A549 (cell line): ENCODE measurements around the gene FAM163A.

Source experiments
- BHLHE40 ChIP-seq: IDR thresholded peaks from 2 replicates; pipeline ENCODE4 v1.6.1; 2012; ENCODE audit warnings: low read depth, low read length, inconsistent platforms
- CEBPB ChIP-seq, 2 experiments: fragments of >200 bp in 1 of 2; sonication (Bioruptor Twin) in 1 of 2; formaldehyde crosslinking in 1 of 2; IDR thresholded peaks; 2 replicates each; pipeline ENCODE4 v1.6.1; 2012 to 2016
- CHD2 ChIP-seq: fragments of 150-350 bp; IDR thresholded peaks from 2 replicates; pipeline ENCODE4 v1.6.1; 2014; ENCODE audit warnings: low read length; ENCODE audit not compliant: partially characterized antibody
- HMGXB4 ChIP-seq: fragments of 250-450 bp; sonication (Bioruptor Pico); IDR thresholded peaks from 2 replicates; pipeline ENCODE4 v1.5.0; 2021; ENCODE audit warnings: mild to moderate bottlenecking, moderate library complexity, borderline replicate concordance
- JUNB ChIP-seq: fragments of >200 bp; sonication (Bioruptor Twin); formaldehyde crosslinking; IDR thresholded peaks from 2 replicates; pipeline ENCODE4 v1.6.1; 2016
- PHF8 ChIP-seq: fragments of 200-600 bp; sonication (generic); IDR thresholded peaks from 2 replicates; pipeline ENCODE4 v1.6.1; 2016; ENCODE audit warnings: low read depth, mild to moderate bottlenecking, antibody characterized with exemption, moderate library complexity, borderline replicate concordance
- POLR2A ChIP-seq: IDR thresholded peaks from 2 replicates; pipeline ENCODE4 v1.6.1; 2012; ENCODE audit warnings: mild to moderate bottlenecking, low read length
- RFX5 ChIP-seq: fragments of 450-650 bp; IDR thresholded peaks from 2 replicates; pipeline ENCODE4 v1.7.1; 2014; ENCODE audit warnings: antibody characterized with exemption, mild to moderate bottlenecking, moderate library complexity
- RNF2 ChIP-seq: fragments of 200-600 bp; sonication (generic); IDR thresholded peaks from 2 replicates; pipeline ENCODE4 v1.6.1; 2016; ENCODE audit warnings: low read depth, mild to moderate bottlenecking, antibody characterized with exemption, moderate library complexity, borderline replicate concordance
- ZFP36 ChIP-seq: fragments of 450-650 bp; IDR thresholded peaks from 2 replicates; pipeline ENCODE4 v1.6.1; 2014; ENCODE audit warnings: borderline replicate concordance; ENCODE audit not compliant: partially characterized antibody
- TF ChIP-seq, protein P1 (sequence below): fragments of >200 bp; sonication (Bioruptor Twin); formaldehyde crosslinking; IDR thresholded peaks from 3 replicates; pipeline ENCODE4 v1.5.1; 2016
- TF ChIP-seq, protein P2 (sequence below): fragments of 450-650 bp; IDR thresholded peaks from 2 replicates; pipeline ENCODE4 v1.6.1; 2014; ENCODE audit warnings: antibody characterized with exemption

DNA sequence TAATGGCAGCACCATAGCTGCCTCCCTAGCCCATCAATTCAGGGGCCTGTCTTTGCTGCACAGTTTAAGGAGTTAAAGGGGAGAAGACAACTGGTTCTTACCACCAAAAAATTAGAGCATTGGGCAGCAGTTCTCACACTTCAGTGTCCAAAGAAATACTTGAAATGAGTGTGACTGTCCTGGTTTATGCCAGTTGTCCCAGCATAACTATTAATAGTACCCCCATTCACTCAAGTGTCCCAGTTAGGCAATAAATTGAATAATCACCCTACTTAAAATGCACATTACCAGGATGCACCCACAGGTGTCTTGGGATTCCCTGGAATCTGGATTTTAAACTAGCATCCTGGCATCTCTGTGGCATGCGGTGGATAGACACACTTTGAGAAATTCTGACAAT lies 51.1 kb downstream of the FAM163A start:
- TF ChIP-seq CEBPB (IDR thresholded peaks at IDR 0.05) (no peak), CHD2 (no peak), RNF2 (no peak), JUNB (no peak), ZFP36 (no peak), POLR2A (no peak), RFX5 (no peak), PHF8 (no peak), HMGXB4 (CRISPR knock-in tag) (no peak), BHLHE40 (no peak)
- TF ChIP-seq, protein P1, sequence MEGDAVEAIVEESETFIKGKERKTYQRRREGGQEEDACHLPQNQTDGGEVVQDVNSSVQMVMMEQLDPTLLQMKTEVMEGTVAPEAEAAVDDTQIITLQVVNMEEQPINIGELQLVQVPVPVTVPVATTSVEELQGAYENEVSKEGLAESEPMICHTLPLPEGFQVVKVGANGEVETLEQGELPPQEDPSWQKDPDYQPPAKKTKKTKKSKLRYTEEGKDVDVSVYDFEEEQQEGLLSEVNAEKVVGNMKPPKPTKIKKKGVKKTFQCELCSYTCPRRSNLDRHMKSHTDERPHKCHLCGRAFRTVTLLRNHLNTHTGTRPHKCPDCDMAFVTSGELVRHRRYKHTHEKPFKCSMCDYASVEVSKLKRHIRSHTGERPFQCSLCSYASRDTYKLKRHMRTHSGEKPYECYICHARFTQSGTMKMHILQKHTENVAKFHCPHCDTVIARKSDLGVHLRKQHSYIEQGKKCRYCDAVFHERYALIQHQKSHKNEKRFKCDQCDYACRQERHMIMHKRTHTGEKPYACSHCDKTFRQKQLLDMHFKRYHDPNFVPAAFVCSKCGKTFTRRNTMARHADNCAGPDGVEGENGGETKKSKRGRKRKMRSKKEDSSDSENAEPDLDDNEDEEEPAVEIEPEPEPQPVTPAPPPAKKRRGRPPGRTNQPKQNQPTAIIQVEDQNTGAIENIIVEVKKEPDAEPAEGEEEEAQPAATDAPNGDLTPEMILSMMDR: no peak
- TF ChIP-seq, protein P2, sequence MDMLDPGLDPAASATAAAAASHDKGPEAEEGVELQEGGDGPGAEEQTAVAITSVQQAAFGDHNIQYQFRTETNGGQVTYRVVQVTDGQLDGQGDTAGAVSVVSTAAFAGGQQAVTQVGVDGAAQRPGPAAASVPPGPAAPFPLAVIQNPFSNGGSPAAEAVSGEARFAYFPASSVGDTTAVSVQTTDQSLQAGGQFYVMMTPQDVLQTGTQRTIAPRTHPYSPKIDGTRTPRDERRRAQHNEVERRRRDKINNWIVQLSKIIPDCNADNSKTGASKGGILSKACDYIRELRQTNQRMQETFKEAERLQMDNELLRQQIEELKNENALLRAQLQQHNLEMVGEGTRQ: no peak
